GM08714 (cell line): ENCODE results near the gene FHIT.

Experiments used
- H3K4me3 ChIP-seq: fragments of 200-500 bp; sonication (Bioruptor generic); 2 replicates; pipeline ENCODE4 v1.5.1; 2014; ENCODE audit warnings: mild to moderate bottlenecking, low read length, inconsistent platforms
- ZNF274 ChIP-seq: IDR thresholded peaks from 2 replicates; pipeline ENCODE4 v1.6.1; 2012; ENCODE audit warnings: mild to moderate bottlenecking, low read depth, low read length

FHIT gene

DNA sequence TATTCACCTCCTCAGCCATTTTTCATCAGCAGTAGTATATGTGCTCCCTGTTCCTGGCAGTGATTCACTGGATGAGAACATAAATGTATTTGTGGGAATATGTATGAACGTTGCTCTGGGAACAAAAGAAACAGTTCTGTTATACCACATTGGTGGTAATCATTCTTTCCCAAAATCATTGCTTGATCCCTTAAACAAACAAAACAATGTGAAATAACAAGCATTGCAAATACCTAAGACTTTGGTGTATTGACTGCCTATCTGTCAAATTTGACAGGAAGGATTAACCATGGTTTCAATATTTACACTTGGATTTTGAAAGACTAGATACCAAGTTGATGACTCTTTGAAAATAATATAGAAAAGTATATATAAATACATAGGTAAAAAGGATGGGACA is 284.1 kb downstream of the FHIT start:
- no peak overlapping the region for H3K4me3 ChIP-seq
- no peak for TF ChIP-seq ZNF274

- TF ChIP-seq ZNF274 = no peak
- no peak overlapping the region for H3K4me3 ChIP-seq
These were observed 293.7 kb downstream of the FHIT start for GRCh38 chr3:60957541-60957940.

GRCh38 chr3:60956729-60957128 is 294.5 kb downstream of the FHIT start:
- TF ChIP-seq ZNF274 = peak; percentile 53; the same call in 1 of the 2 replicates
- H3K4me3 ChIP-seq = no peak overlapping the region

- TF ChIP-seq ZNF274 = no peak
- H3K4me3 ChIP-seq = no peak overlapping the region
These were observed 296.2 kb downstream of the FHIT start for GRCh38 chr3:60955034-60955433.

- no peak for TF ChIP-seq ZNF274
These were observed 297.2 kb downstream of the FHIT start for GRCh38 chr3:60954048-60954447.

DNA sequence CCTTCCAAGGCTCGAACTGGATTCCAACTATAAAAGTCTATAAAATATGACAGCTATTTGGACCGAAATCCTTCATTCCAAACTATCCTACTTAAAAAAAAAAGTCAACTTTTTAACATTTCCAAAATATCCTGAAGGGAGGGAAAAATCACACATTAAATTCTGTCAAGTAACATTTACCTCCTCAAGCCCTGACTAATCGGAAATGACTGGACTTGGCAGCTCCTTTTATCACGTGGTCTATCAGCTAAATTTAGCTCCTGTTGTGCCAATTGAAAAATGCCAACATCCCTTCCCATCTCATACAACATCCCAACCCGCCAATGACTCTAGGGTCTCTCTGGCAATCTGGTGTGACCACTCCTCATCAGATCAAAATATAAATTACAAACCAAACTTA is 297.9 kb downstream of the FHIT start:
- no peak overlapping the region for H3K4me3 ChIP-seq
- no peak for TF ChIP-seq ZNF274

More at GRCh38 chr3:60954048-60954447, 297.2 kb downstream of the FHIT start:
- no peak overlapping the region for H3K4me3 ChIP-seq

GRCh38 chr3:60952055-60952454 is 299.2 kb downstream of the FHIT start:
- H3K4me3 ChIP-seq = no peak overlapping the region

DNA sequence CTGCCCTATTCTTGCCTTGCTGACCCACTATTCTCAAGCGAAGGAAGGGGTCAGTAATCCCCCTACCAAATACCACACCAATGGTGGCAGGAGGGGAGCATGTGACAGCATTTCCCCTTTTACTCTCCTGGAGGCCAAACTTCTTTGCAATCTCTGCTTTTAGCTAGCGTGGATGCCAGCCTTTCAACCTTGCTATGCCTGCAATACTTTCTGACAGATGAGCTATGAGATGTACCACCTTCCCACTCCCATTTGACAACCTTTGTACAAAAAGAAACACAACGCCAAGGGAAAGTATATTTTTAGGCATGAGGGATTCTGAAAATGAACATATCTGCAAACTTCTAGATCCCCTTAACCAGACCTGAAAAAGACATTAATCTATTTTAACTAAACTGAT is 302.1 kb downstream of the FHIT start:
- no peak overlapping the region for H3K4me3 ChIP-seq
- no peak for TF ChIP-seq ZNF274

More at GRCh38 chr3:60952055-60952454, 299.2 kb downstream of the FHIT start:
- TF ChIP-seq ZNF274 = no peak

DNA sequence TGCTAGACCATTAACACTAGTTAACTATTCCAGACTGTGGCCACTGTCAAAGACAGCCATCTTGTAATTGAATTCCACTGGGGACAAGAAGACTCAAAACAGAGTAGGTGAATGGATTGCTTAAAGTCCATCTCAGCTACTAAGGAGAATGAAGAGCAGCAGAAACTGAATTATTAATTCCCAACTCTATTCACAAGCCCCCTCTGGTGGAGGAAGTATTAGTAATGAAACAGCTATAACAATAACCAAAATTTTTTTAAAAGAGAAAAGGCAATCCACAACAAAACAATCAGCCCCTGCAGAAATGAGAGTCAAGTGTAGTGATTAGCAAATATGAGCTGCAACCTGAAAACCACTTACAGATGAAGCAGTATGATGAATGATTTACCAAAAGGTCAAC is 302.8 kb downstream of the FHIT start:
- no peak overlapping the region for H3K4me3 ChIP-seq
- TF ChIP-seq ZNF274 = no peak

DNA sequence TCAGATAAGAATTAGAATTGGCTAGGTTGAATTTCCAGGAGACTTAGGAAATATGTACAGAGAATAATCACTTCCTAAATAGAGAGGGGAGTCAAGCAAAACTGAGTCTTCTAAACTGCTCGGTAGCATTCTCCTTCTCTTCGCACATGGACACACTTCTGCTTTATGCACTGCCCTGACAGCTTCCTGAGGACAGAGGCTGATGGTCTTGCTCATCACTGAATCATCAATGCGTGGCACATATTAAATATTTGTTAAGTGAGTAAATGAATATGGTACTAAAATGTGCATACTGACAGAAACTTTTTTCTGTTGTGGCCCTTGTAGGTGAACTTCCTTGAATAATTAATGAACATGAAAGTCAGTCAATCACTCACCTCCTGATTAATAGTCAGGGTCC is 315.5 kb downstream of the FHIT start:
- no peak overlapping the region for H3K4me3 ChIP-seq
- TF ChIP-seq ZNF274 = no peak

DNA sequence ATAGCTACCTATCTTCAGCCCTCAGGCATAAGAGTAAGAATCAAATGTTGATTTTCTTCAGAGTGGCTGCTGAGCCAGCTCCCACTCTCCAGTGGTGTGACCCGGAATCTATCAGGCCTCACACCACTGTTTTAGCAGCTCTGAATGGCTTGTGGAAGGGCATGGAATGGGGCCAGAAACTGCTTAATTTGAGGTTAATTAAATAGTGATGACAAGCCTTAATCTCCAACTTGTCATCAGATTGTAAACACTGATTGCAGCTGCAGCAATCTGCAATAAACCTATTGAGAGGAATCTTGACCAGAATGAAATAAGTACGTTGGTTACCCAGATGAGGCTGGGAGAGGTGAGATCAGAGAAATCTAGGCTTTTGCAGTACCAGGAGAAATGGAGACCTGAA is 317.4 kb downstream of the FHIT start:
- no peak overlapping the region for H3K4me3 ChIP-seq
- no peak for TF ChIP-seq ZNF274

- no peak for TF ChIP-seq ZNF274
- H3K4me3 ChIP-seq = no peak overlapping the region
These were observed 318.6 kb downstream of the FHIT start for GRCh38 chr3:60932643-60933042.

DNA sequence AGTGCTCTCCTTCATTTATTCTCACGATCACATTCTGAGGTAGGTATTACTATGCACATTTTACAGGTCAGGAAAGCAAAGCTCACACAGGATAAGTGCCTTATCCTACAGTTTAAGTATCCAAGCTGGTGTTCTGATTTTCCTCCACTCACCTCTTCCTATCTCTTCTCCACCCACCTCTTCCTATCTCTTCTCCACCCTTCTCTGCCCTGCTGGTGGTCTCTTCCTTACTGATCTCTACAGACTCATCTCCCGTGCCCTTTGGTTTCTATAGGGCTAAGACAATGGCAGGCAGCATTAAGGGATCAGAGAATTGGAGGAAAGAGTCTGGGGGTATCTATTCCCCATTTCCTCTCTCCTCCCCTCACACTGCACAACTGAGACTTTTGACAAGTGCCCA is 319.1 kb downstream of the FHIT start:
- TF ChIP-seq ZNF274 = no peak
- H3K4me3 ChIP-seq = no peak overlapping the region

DNA sequence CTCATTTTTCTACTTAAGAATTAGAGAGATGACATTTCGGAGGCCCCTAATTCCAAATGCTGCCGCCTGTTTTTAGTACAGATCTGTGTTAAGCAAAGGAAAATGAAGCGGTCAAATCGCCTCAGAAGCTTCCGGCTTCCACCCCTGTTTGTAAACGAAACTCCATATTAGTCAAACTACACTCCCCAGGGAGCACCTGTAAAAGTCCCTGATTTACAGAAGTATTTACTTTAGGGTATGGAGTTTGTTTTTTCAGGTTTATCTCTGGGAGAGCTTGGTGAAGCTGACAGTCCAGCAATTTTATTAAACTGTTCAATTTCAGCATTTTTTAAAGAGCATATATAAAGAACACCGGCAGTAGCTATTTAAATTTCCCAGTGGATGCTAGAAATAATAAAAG is 319.8 kb downstream of the FHIT start:
- no peak for TF ChIP-seq ZNF274

DNA sequence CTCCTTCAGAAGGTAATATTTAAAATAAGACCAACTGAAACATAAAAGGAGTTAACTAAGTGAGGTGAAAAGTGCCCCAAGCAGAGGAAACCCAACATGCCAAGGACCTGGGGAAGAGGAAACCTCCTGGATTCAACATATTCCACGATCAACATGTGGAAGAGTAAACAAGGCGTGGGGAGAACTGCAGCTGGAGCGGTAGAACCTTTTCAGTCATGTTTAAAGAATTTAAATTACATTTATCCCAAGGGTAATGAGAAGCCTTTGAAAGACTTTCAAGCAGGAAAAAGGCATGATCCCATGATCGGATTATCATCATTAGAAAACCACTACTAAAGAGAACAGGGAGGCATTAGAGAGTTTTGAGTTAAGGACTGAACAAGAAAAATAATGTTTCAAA is 330.7 kb downstream of the FHIT start:
- no peak for TF ChIP-seq ZNF274
- no peak overlapping the region for H3K4me3 ChIP-seq

More for the DNA sequence above, 319.8 kb downstream of the FHIT start:
- no peak overlapping the region for H3K4me3 ChIP-seq

DNA sequence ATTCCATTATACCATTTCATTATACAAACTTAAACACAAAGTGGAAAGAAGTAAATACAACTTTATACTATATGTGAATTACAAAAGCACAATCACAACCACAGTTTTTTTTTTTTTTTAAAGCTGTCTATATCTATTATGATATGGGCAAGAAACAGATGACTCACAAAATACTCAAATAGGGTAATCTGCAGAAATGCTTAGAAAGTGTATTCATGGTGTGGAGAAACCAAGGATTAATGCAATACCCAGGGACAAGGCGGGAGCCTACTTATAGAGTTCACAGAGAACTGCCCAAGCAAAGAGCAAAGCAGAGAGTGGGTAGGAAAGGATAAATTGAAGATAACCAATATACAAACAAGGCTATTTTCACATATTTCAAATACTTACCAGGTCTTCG is 332.0 kb downstream of the FHIT start:
- H3K4me3 ChIP-seq = no peak overlapping the region
- TF ChIP-seq ZNF274 = no peak

DNA sequence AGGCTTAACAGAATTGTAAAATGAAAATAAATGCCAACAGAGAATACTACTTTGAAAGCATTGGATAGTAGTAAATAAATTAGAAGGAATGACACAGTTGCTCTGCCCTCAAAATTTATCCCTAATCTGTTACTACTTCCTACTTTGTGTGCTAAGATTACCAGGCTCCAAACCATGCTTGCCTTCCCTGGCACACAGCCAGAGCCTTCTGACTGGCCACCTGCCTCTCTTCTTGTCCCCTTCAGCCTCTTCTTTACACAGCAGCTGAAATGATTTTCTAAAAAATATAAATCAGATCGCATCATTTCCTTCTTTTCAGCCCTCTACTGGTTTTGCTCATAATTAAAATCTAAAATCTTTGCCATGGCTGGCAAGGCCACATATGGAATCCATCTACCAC is 334.1 kb downstream of the FHIT start:
- no peak for TF ChIP-seq ZNF274
- no peak overlapping the region for H3K4me3 ChIP-seq

DNA sequence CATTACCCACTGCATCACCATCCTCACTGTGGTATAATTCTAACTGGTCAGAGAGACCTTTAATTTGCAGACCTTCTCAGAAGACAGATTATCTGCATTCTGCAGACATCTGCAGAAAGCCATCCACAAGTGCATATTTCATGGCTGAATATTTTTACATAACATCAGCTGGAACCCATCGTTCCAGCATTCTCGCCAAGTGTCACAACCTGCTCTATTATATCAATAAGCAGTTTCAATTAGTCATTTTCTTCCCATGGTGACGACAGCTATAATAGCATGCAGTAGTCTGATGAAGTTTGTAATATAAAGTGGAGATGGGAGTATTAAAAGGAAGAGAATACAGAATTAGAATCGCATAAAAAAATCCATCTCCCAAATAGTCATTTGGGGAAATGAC is 334.7 kb downstream of the FHIT start:
- TF ChIP-seq ZNF274 = no peak
- H3K4me3 ChIP-seq = no peak overlapping the region
